Measurements from ENCODE around the gene LDLRAD1.

DNA sequence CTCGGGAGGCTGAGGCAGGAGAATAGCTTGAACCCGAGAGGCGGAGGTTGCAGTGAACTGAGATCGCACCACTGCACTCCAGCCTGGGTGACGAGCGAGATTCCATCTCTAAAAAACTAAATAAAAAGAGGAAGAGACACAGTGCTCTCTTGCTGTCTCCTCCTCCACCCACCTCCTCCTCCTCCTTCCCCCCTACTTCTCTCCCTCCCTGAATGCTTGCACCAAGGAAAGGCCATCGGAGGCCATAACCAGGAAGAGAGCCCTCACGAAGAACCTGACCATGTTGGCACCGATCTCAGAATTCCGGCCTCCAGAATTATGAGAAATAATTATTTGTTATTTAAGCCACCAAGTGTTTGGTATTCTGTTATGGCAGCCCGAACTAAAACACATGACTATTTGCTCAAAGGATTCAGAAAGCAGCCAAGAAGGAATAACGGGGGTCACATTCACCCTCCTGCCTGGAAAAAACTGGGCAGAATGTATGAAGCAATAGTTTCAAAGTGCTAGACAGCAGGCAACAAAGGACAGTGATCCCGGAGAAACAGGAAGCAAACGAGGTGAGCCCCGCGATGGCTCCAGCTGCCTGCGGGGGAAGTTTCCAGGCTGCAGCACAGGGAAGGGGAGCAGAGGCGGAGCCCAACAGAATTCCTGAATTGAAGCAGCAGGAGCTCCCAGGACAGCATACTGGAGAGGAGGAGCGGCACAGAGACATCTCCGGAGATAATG is 35.8 kb downstream of the LDLRAD1 start:
- TF ChIP-seq CTCF (IDR thresholded peaks at IDR 0.05) (no peak), ZFX (IDR thresholded peaks at IDR 0.05; ENCODE audit: borderline replicate concordance) (no peak)

Measured in 22Rv1 (cell line).